Amniotic epithelial cell (primary cell): ENCODE measurements around the gene TPGS2.
"Not testable (repeated sequence)": the region's sequence is repeated elsewhere in the genome, so short reads cannot be mapped to it uniquely, and the experiment has no call there.

Experiments
- DNase-seq: peaks from one replicate; pipeline ENCODE4 v3.0.0-alpha.2; 2010; ENCODE audit warnings: low read depth

Gene TPGS2, protein sequence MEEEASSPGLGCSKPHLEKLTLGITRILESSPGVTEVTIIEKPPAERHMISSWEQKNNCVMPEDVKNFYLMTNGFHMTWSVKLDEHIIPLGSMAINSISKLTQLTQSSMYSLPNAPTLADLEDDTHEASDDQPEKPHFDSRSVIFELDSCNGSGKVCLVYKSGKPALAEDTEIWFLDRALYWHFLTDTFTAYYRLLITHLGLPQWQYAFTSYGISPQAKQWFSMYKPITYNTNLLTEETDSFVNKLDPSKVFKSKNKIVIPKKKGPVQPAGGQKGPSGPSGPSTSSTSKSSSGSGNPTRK

DNA sequence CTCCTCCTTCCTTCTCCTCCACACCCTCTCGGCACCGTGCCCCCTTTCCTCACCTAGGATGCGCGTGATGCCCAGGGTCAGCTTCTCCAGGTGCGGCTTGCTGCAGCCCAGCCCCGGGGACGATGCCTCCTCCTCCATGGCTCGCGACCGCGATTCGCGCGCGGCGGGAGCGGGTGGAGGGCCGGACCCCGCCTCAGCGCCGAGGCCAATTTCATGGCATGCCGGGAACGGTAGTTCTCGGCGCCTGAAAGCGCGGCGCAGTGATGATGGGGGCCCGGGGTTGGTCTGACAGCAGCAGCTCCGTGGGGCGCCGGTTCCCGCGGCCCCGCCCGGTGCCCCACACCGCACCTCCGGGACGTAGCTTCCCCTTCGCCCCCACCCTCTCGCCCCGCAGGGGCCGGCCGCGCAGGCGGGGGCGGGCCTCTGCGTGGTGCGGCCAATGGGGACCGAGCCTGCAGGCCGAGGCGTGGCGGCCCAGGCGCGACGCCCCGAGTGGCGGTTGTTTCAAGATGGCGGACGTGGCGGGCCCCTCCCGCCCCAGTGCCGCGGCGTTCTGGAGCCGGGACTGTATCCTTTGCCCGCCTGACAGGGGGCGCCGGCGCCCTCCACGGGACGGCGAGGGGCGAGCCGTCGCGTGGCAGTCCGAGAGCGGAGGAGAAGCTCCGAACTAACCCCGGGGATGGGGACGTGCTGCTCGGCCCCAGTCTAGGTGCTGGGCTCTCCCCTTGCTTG, at the start of gene TPGS2, which contains the start of gene KIAA1328:
TSS of gene TPGS2 (minus strand) at position 373 of the 732 bp plus-strand sequence. CDS start at position 138, 235 bp downstream.
TSS of gene KIAA1328 (plus strand) at position 498 of the 732 bp plus-strand sequence. CDS start at position 510, 12 bp downstream.
- peak; percentile 80 for DNase-seq

DNA sequence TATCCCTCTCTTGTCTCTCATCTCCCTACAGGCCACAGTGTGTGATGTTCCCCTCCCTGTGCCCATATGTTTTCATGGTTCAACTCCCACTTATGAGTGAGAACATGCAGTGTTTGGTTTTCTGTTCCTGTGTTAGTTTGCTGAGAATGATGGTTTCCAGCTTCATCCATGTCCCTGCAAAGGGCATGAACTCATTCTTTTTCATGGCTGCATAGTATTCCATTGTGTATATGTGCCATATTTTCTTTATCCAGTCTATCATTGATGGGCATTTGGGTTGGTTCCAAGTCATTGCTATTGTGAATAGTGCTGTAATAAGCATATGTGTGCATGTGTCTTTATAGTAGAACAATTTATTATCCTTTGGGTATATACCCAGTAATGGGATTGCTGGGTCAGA, 45.0 kb upstream of the TPGS2 start:
- DNase-seq: not testable (repeated sequence)

DNA sequence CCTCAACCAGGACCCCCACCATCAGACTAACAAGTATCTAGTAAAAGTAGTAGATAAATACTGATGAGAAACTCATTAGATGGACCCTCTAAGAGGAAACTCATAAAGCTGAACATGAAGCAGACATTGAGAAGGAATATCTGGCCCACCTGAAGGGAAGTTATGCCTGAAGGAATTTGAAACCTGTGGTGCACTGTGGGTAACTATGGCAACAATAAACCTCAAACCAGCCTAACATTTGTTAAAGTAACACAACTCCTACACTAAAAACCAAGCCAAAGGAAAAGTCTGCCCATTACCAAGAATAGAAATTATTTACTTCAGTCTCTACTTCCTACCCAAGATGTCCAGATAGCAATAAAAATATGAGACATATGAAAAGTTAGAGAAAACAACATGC, 43.5 kb upstream of the TPGS2 start:
- peak; percentile 9 for DNase-seq

DNA sequence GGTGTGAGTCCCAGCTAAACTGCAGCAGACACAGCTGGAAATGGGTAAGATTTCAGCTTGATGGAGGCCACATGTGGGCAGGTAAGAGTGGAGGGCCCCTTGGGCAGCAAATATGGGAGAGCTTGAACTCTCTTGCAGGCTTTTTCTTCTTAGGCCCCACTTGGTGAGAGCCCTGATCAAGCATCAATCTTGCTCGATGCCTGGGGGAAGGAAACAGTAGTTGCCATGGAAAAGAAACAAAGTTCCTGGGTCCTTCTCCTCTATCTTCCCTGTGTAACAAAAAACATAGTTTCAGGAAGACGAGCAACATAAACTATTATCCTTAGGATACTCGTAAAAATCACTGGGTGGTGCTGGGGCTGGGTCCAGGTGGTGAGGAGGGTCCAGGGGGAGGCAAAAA, 43.0 kb upstream of the TPGS2 start:
- DNase-seq: no peak

DNA sequence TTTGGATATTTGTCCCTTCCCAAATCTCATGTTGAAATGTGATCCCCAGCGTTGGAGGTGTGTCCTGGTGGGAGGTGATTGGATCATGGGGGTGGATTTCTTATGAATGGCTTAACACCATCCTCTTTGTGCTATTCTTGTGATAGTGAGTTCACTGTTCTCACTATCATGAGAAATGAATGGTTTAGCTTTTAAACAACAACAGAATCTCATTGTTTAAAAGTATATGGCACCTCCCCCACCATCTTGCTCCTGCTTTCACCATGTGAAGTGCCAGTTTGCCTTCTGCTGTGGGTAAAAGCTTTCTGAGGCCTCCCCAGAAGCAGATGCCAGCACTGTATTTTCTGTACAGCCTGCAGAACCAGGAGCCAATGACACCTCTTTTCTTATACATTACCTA, 38.3 kb upstream of the TPGS2 start:
- DNase-seq: no peak

DNA sequence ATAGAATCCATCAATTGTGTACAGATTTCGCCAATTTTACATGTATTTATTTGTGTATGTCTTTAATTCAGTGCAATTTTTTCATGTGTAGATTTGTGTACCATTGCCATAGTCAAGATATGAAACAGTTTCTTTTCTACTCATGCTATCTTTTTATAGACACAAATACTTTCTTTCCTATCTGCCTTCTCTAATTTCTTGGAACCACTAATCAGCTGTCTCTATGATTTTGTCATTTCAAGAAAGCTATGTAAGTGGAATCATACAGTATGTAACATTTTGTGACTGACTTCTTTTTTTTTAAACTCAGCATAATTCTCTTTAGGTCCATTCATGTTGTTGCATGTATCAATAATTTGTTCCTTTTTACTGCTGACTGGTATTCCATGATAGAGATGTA, 33.4 kb upstream of the TPGS2 start:
- no peak for DNase-seq

DNA sequence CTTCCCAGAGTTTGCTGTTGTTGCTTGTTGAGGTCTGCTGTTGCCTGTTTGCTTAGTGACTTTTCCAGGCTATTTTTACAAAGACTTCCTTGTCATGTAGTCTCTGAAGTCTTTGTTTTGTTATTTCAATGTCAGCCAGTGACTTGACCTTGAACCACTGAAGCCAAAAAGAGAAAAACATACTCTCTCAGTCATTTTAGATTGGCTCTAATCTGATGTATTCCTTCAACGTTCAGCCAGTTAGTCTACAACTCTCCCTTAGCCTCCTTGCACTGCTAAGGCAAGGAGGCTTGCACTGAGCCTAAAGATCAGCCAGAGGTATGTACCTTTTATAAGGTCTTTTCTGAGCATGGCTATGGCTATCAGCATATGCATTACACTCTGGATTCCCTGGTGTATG, 28.0 kb upstream of the TPGS2 start:
- DNase-seq: no peak

DNA sequence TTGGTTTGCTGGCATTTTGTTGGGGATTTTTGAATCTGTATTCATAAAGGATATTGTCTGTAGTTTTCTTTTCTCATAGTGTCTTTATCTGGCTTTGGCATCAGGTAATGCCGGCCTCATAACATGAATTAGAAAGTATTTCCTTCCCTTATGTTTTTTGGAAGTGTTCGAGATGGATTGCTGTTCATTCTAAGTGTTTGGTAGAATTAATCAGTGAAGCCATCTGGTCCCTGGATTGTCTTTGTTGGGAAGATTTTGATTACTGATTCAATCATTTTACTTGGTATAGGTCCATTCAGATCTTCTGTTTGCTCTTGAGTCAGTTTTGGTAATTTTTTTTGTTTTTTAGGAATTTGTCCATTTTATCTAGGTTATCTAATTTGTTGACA, 22.4 kb upstream of the TPGS2 start:
- DNase-seq: no peak

DNA sequence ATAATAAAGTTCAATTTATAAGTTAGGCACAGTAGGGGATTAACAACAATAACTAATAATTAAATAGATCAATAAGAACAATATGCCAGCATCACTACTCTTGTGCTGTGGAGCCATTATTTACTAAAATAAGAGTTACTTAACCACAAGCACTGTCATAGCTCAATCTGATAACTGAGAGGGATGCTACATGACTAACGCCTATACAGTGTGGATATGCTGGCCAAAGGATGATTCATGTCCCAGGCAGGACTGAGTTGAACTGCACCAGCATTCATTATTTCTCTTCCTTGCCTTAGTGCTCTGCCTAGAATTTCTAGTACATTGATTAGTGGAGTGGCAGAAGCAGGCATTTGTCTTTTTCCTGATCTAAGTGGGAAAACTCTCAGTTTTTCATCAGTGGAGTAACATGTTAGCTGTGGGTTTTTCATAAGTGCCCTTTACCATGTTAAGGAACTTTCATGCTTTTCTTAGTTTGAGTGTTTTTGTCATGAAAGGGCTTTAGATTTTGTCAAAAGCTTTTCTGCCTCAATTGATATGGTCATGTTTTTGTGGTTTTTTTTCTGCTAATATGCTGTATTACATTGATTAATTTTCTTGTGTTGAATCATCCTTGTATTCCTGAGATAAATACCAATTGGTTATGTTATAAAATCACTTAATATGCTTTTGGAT, 21.9 kb upstream of the TPGS2 start:
- peak; percentile 93 for DNase-seq

DNA sequence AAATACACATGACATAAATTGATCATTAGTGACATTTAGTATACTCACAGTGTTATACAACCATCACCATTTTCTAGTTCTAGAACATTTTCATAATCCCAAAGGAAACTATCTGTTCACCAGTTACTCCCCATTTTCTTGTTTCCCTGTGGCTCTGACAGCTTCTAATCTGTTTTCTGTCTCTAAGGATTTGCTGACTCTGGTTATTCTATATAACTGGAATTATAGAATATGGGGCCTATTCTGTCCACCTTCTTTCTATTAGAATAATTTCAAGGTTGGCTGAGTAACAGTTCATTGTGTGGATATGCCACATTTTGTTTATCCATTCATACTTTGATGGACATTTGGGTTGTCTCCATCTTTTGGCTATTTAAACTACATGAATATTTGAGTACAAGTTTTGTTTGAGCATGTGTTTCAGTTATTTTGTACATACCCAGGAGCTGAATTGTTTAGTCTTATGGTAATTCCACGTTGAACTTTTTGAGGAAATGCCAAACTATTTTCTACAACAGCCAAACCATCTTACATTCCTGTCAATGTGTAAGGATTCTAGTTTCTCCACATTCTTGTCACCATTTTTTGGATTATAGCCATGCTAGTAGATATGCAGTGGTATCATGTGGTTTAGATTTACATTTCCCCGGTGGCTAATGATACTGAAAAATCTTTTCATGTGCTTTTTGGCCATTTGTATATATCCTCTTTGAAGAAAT, 20.6 kb upstream of the TPGS2 start:
- DNase-seq: no peak

DNA sequence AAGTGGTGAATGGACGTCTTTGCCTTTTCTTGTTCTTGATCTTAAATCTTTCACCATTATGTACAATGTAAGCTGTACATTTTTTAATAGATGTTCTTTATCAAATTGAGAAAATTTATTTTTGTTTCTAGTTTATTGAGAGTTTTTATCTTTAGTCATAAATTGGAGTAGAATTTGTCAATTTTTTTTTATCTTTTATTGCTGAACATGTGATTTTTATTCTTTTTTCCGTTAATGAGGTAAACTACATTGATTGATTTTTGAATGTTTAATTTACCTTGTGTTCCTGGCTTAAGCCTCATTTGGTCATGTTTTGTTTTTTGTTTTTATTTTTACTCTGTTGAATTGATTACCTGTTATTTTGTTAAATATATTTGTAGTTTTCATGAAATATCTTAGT, 19.8 kb upstream of the TPGS2 start:
- DNase-seq: no peak

DNA sequence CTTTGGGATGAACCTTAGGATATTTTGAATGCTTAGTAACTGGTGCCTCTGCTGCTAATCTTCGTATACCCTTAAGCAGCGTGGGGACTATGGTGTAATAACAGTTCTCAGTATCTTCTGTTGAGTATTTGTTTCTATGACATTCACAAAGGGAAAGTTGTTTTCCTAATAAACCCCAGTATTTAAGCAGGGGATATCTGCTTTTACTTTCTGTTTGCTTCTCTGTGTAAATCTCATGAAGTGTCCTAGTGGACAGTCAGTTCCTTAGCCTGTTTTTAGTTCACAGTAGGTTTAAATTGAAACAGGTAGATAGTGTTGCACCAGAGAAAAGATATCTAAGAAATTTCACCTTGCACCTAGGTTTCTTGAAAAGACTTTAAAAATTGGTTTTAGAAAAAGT, 15.0 kb upstream of the TPGS2 start:
- peak; percentile 18 for DNase-seq

DNA sequence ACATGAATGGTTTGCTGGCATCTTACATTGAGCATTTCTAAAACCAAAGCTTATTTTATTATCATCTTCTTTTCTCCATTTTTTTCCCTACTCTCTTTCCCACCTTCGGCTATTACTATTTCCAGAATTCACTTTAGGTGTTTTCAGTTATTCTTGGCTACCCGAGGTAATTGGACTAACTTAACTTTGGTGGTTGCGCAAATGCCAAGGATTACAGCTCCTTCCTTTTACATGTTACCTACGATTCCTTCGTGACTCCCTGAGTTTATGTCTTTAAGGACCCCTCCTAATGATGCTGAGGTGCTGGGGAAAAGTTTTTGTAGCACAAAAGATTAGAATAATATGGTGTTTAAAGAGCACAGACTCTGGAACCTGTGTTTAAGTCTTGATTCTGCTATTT, 14.4 kb upstream of the TPGS2 start:
- no peak for DNase-seq

DNA sequence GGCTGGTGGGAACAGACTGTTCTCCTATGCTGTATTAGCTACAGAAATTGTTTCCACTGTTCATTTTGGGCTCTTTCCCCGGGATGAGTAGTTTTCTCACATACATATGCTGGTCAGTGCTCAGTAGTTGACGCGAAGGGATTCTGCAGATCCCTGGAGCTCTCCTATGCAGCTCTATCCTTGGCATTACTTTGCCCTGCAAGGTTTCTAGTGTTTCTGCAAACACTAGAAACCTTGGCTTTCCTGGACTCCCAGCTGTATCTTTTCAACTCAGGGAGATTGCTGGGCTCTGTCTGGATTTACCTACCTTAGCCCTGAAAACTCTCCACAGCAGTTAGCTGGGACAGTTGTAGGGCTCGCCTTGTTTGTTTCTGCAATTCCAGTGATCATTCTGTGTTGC, 11.0 kb upstream of the TPGS2 start:
- no peak for DNase-seq

DNA sequence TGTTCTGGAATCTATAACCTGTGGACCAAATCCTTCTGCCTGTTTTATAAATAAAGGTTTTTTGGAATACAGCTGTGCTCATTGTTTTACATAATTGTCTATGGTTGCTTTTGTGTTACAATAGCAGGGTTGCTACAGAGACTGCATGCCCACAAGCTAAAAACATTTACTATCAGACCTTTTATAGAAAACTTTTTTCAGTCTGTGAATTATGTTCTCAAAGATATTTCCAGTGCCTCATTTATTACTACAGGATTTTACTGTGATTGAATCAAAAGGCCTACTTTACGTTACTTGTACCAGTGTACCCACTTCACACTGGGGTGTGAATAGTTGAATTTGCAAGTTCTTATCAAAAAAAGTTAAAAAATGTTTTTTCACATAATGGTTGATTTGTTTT, 7.1 kb upstream of the TPGS2 start:
- no peak for DNase-seq

DNA sequence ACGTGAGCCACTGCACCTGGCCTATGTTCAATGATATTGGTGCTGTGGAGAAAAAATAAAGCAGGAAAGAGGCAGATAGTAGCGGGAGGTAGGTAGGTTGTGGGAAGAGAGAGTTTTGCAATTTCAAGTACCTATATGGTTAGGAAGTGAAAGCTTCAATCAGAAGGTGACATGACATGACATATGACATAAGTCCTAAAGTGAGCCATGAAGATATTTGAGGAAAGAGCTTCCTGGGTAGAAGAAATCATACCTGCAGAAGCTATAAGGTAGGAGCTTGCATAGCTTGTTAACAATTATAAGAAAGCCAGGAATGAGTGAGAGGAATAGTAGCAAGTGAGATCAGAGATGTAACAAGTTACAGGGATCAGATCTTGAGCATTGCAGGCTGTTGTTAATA, 4.3 kb upstream of the TPGS2 start:
- no peak for DNase-seq

DNA sequence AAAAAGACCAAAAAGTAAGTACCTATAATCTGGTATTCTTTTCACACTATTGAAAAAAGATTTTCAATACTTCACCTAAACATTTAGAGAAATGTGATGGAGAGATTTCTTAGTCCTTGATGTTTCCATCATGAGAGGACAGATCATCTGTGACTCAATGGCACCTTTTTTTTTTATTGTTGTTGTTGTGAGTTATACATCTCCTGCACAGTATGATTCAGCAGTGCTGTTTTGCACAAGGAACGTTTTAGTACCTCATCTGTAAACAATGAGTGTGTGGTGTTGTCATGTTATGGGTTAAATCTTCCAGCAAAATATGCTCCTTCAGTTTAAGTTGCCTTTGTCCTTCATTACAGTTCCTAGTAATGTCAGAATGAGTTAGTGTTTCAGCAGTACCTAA, 2.3 kb upstream of the TPGS2 start:
- DNase-seq: peak; percentile 61

DNA sequence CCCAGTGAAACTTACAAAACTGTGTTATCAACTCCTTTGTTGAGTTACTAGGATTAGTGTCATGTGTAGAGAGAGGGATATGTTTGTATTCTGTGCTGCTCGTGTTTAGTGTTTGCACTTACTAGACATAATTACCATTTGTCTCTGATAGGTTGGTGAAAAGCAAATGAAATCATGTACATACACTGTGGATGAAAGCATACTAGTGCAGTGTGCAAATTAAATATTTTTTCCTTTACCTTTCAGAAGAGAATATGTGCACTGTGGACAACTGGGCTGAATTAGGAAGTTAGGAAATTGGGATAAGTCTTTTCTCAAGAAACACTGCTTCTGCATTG, 1.3 kb upstream of the TPGS2 start:
- no peak for DNase-seq

DNA sequence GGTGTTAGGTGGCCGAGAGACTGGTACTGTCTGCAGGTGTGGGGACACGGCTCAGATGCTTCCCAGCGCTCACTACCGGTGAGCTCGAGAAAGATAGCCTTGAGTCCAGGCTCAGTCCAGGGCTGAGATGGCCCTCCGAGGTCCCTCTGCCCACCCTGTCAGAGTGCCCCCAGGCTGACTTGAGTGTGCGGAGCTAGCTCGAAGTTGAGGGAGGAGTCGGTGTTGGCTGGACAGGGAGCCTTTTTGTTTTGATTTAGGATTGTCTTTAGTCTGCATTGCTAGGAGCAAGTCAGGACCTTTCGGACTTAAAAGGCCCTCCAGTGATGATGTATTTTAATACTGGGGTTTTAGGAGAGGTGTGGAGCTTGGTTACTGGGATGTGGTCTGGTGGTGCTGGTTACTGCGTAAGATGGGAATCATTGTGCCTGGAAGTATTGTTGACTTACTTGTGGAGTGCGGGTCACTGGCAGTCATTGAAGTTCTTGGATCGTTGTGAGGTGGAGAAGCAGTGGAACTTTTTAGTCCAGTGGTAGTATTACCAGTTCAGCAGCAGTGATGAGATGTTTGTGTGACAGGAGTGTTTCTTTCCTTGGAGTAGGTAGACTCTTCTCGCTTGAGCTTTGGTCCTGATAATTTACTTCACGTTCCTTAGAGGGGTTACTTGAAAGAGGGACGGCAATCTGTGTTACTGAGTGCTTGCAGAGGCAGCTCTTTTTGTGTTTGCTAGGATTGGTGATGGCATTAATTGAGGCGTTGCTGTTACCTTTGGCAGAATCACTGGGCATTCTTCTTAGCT, 758 bp upstream of the TPGS2 start:
- peak; percentile 12 for DNase-seq

DNA sequence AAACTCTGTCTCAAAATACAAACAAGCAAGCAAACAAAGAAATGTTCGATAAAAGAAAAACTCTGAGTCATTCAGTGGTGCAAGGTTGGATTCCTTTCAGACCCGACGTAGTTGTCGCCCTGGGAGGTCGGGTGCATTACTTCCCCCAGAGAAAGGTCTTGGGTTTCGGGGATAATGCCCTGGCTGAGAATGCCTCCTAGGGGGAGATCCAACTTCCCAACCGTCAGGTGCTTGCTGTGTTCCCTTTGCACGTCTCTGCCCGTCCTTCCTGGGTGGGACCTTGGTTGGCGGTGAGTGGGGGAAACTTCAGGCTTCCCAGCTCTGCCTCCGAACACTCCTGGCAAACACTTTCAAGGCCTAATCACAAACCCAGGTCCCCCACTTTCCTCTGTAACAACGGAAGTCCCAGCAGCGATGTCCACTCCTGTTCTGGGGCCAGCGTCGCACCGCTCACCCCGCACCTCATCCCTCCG, 609 bp downstream of the TPGS2 start:
- DNase-seq: peak; percentile 64

DNA sequence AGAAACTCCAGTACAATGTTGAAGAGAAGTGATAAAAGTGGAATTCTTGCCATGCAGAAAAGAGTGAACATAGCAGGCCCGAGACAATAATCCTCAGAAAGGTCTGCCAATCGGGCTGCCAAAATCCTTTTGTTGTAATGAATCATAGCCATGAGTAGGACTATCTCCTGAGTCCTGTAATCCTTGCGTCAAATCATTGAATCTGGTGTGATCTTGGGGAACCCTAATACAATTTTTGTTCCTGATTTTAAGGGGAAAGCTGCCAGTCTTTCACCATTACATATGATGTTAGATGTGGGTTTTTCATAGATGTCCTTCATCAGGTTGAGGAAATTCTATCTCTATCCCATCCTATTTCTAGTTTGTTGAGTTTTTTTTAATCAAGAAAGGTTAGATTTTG, 2.2 kb downstream of the TPGS2 start:
- no peak for DNase-seq

DNA sequence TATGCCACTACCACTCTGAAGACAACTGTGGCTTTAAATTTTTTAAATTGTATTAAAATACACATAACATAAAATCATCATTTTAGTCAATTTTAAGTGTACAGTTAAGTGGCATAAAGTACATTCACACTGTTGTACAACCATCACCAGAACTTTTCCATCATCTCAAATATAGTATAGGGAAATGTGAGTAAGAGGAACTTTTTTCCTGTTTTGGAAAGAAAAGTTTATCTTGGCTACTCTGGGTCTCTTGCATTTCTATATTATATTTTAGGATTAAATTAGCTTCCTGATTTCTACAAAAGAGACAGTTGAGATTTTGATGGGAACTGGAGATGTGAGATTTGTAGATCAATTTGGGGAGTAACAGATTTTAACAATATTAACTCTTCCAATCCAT, 3.3 kb downstream of the TPGS2 start:
- DNase-seq: no peak
